GM12801 (cell line): ENCODE results near the gene FRMD4A.

Experiments
- CTCF ChIP-seq: IDR thresholded peaks from one replicate; pipeline ENCODE4 v1.5.1; 2011; ENCODE audit warnings: control low read depth; ENCODE audit not compliant: insufficient read length; ENCODE audit errors: extremely low read depth

Gene FRMD4A

GRCh38 chr10:14215641-14216040, 115.1 kb downstream of the FRMD4A start:
- no peak for TF ChIP-seq CTCF

- TF ChIP-seq CTCF = no peak
Measured at GRCh38 chr10:14211610-14212009, 119.1 kb downstream of the FRMD4A start.

GRCh38 chr10:14208231-14208630, 122.5 kb downstream of the FRMD4A start:
- TF ChIP-seq CTCF = no peak

- no peak for TF ChIP-seq CTCF
Measured at GRCh38 chr10:14205233-14205632, 125.5 kb downstream of the FRMD4A start.

GRCh38 chr10:14200698-14201544, 129.8 kb downstream of the FRMD4A start:
- TF ChIP-seq CTCF = no peak

GRCh38 chr10:14198078-14198477, 132.6 kb downstream of the FRMD4A start:
- no peak for TF ChIP-seq CTCF

GRCh38 chr10:14196113-14196512, 134.6 kb downstream of the FRMD4A start:
- no peak for TF ChIP-seq CTCF
